Panc1 (cell line): ENCODE results near the gene PLEKHH2.

Experiments
- SIN3A ChIP-seq: IDR thresholded peaks from 2 replicates; pipeline ENCODE4 v1.6.1; 2012; ENCODE audit warnings: low read depth, mild to moderate bottlenecking, low read length, moderate library complexity, borderline replicate concordance; ENCODE audit not compliant: insufficient read depth
- TF ChIP-seq, protein P1 (sequence below): fragments of 450-650 bp; IDR thresholded peaks from 2 replicates; pipeline ENCODE4 v1.5.1; 2017; ENCODE audit warnings: mild to moderate bottlenecking
- TF ChIP-seq, protein P2 (sequence below), 2 experiments: IDR thresholded peaks; 2 replicates each; pipeline ENCODE4 v1.6.1; 2011 to 2012; ENCODE audit warnings: low read depth in 2 of 2, control low read depth in 1 of 2, low read length in 1 of 2, mild to moderate bottlenecking in 1 of 2, moderate library complexity in 1 of 2; ENCODE audit not compliant: insufficient read depth in 1 of 2

DNA sequence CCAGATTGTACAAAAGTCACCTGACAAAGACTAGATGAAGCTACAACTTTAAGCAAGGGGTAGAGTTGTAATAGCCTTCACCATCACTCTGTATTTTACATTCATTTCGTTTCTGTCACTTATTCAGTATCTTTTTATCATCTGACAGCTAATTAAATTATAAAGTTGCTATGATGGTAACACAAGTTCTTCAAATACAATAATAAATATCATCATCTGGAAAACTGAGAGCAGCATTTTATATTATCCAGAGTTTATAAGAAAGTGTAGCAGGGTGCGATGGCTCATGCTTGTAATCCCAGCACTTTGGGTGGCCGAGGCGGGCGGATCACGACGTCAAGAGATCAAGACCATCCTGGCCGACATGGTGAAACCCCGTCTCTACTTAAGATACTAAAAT, 157.9 kb downstream of the PLEKHH2 start:
- TF ChIP-seq, protein P1, sequence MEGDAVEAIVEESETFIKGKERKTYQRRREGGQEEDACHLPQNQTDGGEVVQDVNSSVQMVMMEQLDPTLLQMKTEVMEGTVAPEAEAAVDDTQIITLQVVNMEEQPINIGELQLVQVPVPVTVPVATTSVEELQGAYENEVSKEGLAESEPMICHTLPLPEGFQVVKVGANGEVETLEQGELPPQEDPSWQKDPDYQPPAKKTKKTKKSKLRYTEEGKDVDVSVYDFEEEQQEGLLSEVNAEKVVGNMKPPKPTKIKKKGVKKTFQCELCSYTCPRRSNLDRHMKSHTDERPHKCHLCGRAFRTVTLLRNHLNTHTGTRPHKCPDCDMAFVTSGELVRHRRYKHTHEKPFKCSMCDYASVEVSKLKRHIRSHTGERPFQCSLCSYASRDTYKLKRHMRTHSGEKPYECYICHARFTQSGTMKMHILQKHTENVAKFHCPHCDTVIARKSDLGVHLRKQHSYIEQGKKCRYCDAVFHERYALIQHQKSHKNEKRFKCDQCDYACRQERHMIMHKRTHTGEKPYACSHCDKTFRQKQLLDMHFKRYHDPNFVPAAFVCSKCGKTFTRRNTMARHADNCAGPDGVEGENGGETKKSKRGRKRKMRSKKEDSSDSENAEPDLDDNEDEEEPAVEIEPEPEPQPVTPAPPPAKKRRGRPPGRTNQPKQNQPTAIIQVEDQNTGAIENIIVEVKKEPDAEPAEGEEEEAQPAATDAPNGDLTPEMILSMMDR = no peak
- TF ChIP-seq, protein P2, sequence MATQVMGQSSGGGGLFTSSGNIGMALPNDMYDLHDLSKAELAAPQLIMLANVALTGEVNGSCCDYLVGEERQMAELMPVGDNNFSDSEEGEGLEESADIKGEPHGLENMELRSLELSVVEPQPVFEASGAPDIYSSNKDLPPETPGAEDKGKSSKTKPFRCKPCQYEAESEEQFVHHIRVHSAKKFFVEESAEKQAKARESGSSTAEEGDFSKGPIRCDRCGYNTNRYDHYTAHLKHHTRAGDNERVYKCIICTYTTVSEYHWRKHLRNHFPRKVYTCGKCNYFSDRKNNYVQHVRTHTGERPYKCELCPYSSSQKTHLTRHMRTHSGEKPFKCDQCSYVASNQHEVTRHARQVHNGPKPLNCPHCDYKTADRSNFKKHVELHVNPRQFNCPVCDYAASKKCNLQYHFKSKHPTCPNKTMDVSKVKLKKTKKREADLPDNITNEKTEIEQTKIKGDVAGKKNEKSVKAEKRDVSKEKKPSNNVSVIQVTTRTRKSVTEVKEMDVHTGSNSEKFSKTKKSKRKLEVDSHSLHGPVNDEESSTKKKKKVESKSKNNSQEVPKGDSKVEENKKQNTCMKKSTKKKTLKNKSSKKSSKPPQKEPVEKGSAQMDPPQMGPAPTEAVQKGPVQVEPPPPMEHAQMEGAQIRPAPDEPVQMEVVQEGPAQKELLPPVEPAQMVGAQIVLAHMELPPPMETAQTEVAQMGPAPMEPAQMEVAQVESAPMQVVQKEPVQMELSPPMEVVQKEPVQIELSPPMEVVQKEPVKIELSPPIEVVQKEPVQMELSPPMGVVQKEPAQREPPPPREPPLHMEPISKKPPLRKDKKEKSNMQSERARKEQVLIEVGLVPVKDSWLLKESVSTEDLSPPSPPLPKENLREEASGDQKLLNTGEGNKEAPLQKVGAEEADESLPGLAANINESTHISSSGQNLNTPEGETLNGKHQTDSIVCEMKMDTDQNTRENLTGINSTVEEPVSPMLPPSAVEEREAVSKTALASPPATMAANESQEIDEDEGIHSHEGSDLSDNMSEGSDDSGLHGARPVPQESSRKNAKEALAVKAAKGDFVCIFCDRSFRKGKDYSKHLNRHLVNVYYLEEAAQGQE (IDR thresholded peaks at IDR 0.05; ENCODE audit: insufficient read depth in 1 of 2, low read depth in 2 of 2, low read length in 1 of 2) = no peak
- TF ChIP-seq SIN3A = no peak
